HL-60 (cell line): ENCODE measurements around the gene NKX2-4.

ENCODE experiments used
- DNase-seq, 2 experiments: peaks; one replicate each; pipeline ENCODE4 v3.0.0-alpha.2; 2010 to 2020; ENCODE audit warnings: low read depth in 1 of 2, low spot score in 1 of 2
- H3K27ac ChIP-seq: fragments of 250-450 bp; sonication (Bioruptor Pico); replicated peaks from 2 replicates; pipeline ENCODE4 v1.5.1; 2020; ENCODE audit warnings: mild to moderate bottlenecking, moderate library complexity
- H3K27me3 ChIP-seq: fragments of 250-450 bp; sonication (Bioruptor Pico); 2 replicates; pipeline ENCODE4 v1.5.1; 2021; ENCODE audit warnings: mild to moderate bottlenecking, moderate library complexity; ENCODE audit not compliant: insufficient read depth, poor library complexity, severe bottlenecking
- H3K4me3 ChIP-seq: replicated peaks from 2 replicates; pipeline ENCODE4 v1.5.1; 2011; ENCODE audit warnings: mild to moderate bottlenecking, control low read depth, low read length; ENCODE audit not compliant: insufficient read depth
- GABPA ChIP-seq: IDR thresholded peaks from 2 replicates; pipeline ENCODE4 v1.6.1; 2012; ENCODE audit warnings: low read depth
- POLR2AphosphoS5 ChIP-seq: IDR thresholded peaks from 2 replicates; pipeline ENCODE4 v1.6.1; 2012; ENCODE audit warnings: low read depth
- REST ChIP-seq: IDR thresholded peaks from 2 replicates; pipeline ENCODE4 v1.6.1; 2012; ENCODE audit warnings: low read depth; ENCODE audit not compliant: insufficient replicate concordance
- SPI1 ChIP-seq: IDR thresholded peaks from 2 replicates; pipeline ENCODE4 v1.6.1; 2012; ENCODE audit warnings: low read depth, mild to moderate bottlenecking, borderline replicate concordance
- TF ChIP-seq, protein P1 (sequence below): IDR thresholded peaks from one replicate; pipeline ENCODE4 v1.5.1; 2011; ENCODE audit warnings: low read length, control low read depth, inconsistent platforms; ENCODE audit not compliant: insufficient read depth

Gene NKX2-4

GRCh38 chr20:21435576-21435975 lies 38.2 kb upstream of the NKX2-4 start:
- no peak for TF ChIP-seq GABPA
- TF ChIP-seq POLR2AphosphoS5: no peak
- TF ChIP-seq REST: no peak
- TF ChIP-seq, protein P1, sequence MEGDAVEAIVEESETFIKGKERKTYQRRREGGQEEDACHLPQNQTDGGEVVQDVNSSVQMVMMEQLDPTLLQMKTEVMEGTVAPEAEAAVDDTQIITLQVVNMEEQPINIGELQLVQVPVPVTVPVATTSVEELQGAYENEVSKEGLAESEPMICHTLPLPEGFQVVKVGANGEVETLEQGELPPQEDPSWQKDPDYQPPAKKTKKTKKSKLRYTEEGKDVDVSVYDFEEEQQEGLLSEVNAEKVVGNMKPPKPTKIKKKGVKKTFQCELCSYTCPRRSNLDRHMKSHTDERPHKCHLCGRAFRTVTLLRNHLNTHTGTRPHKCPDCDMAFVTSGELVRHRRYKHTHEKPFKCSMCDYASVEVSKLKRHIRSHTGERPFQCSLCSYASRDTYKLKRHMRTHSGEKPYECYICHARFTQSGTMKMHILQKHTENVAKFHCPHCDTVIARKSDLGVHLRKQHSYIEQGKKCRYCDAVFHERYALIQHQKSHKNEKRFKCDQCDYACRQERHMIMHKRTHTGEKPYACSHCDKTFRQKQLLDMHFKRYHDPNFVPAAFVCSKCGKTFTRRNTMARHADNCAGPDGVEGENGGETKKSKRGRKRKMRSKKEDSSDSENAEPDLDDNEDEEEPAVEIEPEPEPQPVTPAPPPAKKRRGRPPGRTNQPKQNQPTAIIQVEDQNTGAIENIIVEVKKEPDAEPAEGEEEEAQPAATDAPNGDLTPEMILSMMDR: no peak
- TF ChIP-seq SPI1: no peak
- Histone ChIP-seq H3K4me3 (no peak overlapping the region), H3K27ac (no peak overlapping the region), H3K27me3 (peaks cover 17% of the 10 kb centered on the region)
- DNase-seq: no peak

GRCh38 chr20:21433329-21433890 lies 36.1 kb upstream of the NKX2-4 start:
- no peak for DNase-seq
- H3K27ac ChIP-seq: no peak overlapping the region
- TF ChIP-seq SPI1 (no peak), GABPA (no peak), POLR2AphosphoS5 (no peak)
- TF ChIP-seq, protein P1: no peak
- H3K27me3 ChIP-seq: peaks cover 17% of the 10 kb centered on the region
- H3K4me3 ChIP-seq: no peak overlapping the region

GRCh38 chr20:21432911-21433310 lies 35.6 kb upstream of the NKX2-4 start:
- TF ChIP-seq REST (no peak), GABPA (no peak), SPI1 (no peak), POLR2AphosphoS5 (no peak)
- TF ChIP-seq, protein P1: no peak
- peaks cover 16% of the 10 kb centered on the region for H3K27me3 ChIP-seq
- DNase-seq: no peak
- no peak overlapping the region for H3K4me3 ChIP-seq
- H3K27ac ChIP-seq: no peak overlapping the region

DNA sequence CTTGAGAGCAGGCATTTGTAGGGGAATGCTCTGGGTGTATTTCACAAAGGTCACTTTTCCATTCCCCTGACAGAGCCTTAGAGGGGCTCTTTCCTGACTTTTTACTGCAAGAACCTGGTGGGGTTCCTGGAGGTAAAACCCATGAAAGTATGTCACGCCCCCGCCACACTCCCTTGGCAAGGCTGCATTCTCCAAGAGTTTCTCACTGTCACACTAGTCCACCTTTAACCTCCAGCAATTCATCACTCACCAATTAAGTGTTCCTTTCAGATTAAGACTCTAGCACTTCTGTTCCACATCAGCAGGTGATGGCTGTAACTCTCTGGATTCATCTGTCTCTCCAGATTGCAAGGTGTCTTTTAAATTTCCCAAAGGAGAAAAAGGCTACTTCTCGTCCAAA lies 32.7 kb upstream of the NKX2-4 start:
- Histone ChIP-seq H3K27ac (no peak overlapping the region), H3K4me3 (no peak overlapping the region), H3K27me3 (peaks cover 10% of the 10 kb centered on the region)
- TF ChIP-seq, protein P1: no peak
- TF ChIP-seq POLR2AphosphoS5 (no peak), GABPA (no peak), SPI1 (no peak), REST (no peak)
- no peak for DNase-seq
